Liver (tissue), 9 donors: ENCODE results near the gene CARD11. TPM values are rescaled to one million over a fixed set of nuclear protein-coding genes. Genes with fewer than 3 reads are reported as not detected.

ENCODE experiments used
- DNase-seq: peaks from one replicate; pipeline ENCODE4 v3.0.0-alpha.2; 2017; ENCODE audit warnings: low spot score
- H3K27ac ChIP-seq, 2 donors: one replicate each; pipeline ENCODE4 v1.7.0; 2013; ENCODE audit warnings: inconsistent platforms in 2 of 2, low read length in 2 of 2, control low read depth in 1 of 2, low read depth in 1 of 2, mild to moderate bottlenecking in 1 of 2
- H3K27me3 ChIP-seq, 4 donors: one replicate each; pipeline versions ENCODE4 v1.6.1 to v1.7.0; 2013; ENCODE audit warnings: low read length in 3 of 4, inconsistent platforms in 1 of 4, mild to moderate bottlenecking in 1 of 4, moderate library complexity in 1 of 4; ENCODE audit not compliant: control insufficient read depth in 4 of 4, insufficient read depth in 4 of 4
- H3K36me3 ChIP-seq, 4 donors: one replicate each; pipeline versions ENCODE4 v1.6.1 to v1.7.0; 2013; ENCODE audit warnings: low read length in 3 of 4, mild to moderate bottlenecking in 3 of 4, low read depth in 1 of 4, moderate library complexity in 1 of 4; ENCODE audit not compliant: control insufficient read depth in 4 of 4, insufficient read depth in 3 of 4
- H3K4me1 ChIP-seq, 4 donors: one replicate each; pipeline versions ENCODE4 v1.6.1 to v1.7.0; 2013; ENCODE audit warnings: low read length in 3 of 4, mild to moderate bottlenecking in 3 of 4, moderate library complexity in 1 of 4; ENCODE audit not compliant: control insufficient read depth in 4 of 4, insufficient read depth in 4 of 4
- H3K4me3 ChIP-seq, 3 donors: one replicate each; pipeline versions ENCODE4 v1.6.1 to v1.7.0; 2013; ENCODE audit warnings: low read length in 3 of 3, control low read depth in 1 of 3, low read depth in 1 of 3, mild to moderate bottlenecking in 1 of 3
- H3K9ac ChIP-seq, 2 donors: one replicate each; pipeline ENCODE4 v1.7.0; 2013; ENCODE audit warnings: low read length in 2 of 2, mild to moderate bottlenecking in 2 of 2, moderate library complexity in 2 of 2, control low read depth in 1 of 2, low read depth in 1 of 2
- H3K9me3 ChIP-seq, 4 donors: one replicate each; pipeline versions ENCODE4 v1.6.1 to v1.7.0; 2013; ENCODE audit warnings: low read length in 3 of 4; ENCODE audit not compliant: control insufficient read depth in 4 of 4
- CTCF ChIP-seq: fragments of 150-350 bp; IDR thresholded peaks from 2 replicates; pipeline ENCODE4 v1.5.1; 2017; ENCODE audit warnings: improper control_type of control experiment, low read depth, low read length; ENCODE audit not compliant: missing input control
- FOXA1 ChIP-seq: IDR thresholded peaks from 2 replicates; pipeline ENCODE4 v1.6.1; 2016; ENCODE audit warnings: antibody characterized with exemption
- FOXA2 ChIP-seq: IDR thresholded peaks from 2 replicates; pipeline ENCODE4 v1.6.1; 2016; ENCODE audit warnings: antibody characterized with exemption
- GABPA ChIP-seq, 2 donors: IDR thresholded peaks in 1 of 2; conservative IDR thresholded peaks in 1 of 2; 2 replicates each; pipeline ENCODE4 v1.6.1; 2016; ENCODE audit warnings: antibody characterized with exemption in 2 of 2, mild to moderate bottlenecking in 1 of 2, moderate library complexity in 1 of 2
- HNF4A ChIP-seq, 2 donors: conservative IDR thresholded peaks; 2 replicates each; pipeline ENCODE4 v1.6.1; 2016; ENCODE audit warnings: antibody characterized with exemption in 2 of 2, mild to moderate bottlenecking in 2 of 2
- HNF4G ChIP-seq: IDR thresholded peaks from 2 replicates; pipeline ENCODE4 v1.6.1; 2016; ENCODE audit warnings: antibody characterized with exemption
- JUND ChIP-seq, 2 donors: IDR thresholded peaks; 2 replicates each; pipeline ENCODE4 v1.6.1; 2016; ENCODE audit warnings: antibody characterized with exemption in 2 of 2
- RAD21 ChIP-seq, 2 donors: IDR thresholded peaks; 2 replicates each; pipeline ENCODE4 v1.6.1; 2016; ENCODE audit warnings: antibody characterized with exemption in 2 of 2, mild to moderate bottlenecking in 2 of 2
- RXRA ChIP-seq, 2 donors: IDR thresholded peaks; 2 replicates each; pipeline ENCODE4 v1.6.1; 2017 to 2018; ENCODE audit warnings: antibody characterized with exemption in 2 of 2, mild to moderate bottlenecking in 1 of 2
- SP1 ChIP-seq: IDR thresholded peaks from 2 replicates; pipeline ENCODE4 v1.6.1; 2018; ENCODE audit warnings: antibody characterized with exemption, mild to moderate bottlenecking
- TAF1 ChIP-seq: conservative IDR thresholded peaks from 2 replicates; pipeline ENCODE4 v1.6.1; 2016; ENCODE audit warnings: antibody characterized with exemption, mild to moderate bottlenecking
- YY1 ChIP-seq: IDR thresholded peaks from 2 replicates; pipeline ENCODE4 v1.6.1; 2016; ENCODE audit warnings: antibody characterized with exemption, mild to moderate bottlenecking
- whole genome bisulfite sequencing: extraction: QIAGEN DNeasy Blood & Tissue Kit; methylation state at CpG from one replicate; pipeline ENCODE4 v1.1.7; 2013; 5-methylcytosine and 5-hydroxymethylcytosine counted together
- polyA plus RNA-seq, 2 donors: library from polyadenylated mRNA; stranded (reverse) in 1 of 2; unstranded in 1 of 2; fragments of 200-250 nt in 1 of 2; fragments of >200 nt in 1 of 2; fragmentation: Nextera tagmentation in 1 of 2; extraction: Ambion mirVana in 1 of 2; gene quantifications; one replicate each; pipeline versions ENCODE4 v1.2.1 to v1.2.3, GENCODE V29; 2013 to 2015
- total RNA-seq, 2 donors: library from RNA; depleted of rRNA; stranded (reverse); fragments of >200 nt; gene quantifications; one replicate each; pipeline ENCODE4 v1.2.3, GENCODE V29; 2014
- TF ChIP-seq, protein P1 (sequence below): IDR thresholded peaks from 2 replicates; pipeline ENCODE4 v1.6.1; 2016; ENCODE audit warnings: antibody characterized with exemption, mild to moderate bottlenecking
- donor health status: healthy.
- donor health status: healthy.
- donor health status: healthy.
- donor health status: healthy.
- donor health status: healthy.

The CARD11 gene
- total and polyA plus RNA-seq, 4 donors, result 0.42 to 1.3 (median 0.83) TPM

GRCh38 chr7:2959828-2960599, 83.7 kb downstream of the CARD11 start (continued):
- TF ChIP-seq CTCF, result no peak

GRCh38 chr7:2959103-2959680, 84.5 kb downstream of the CARD11 start:
- H3K4me1 ChIP-seq, result no peaks in the 10 kb centered on the region
- WGBS, result 79% methylated on average over 15 of the region's 15 CpGs
- no peaks in the 10 kb centered on the region for H3K27me3 ChIP-seq
- H3K36me3 ChIP-seq, result no peaks in the 10 kb centered on the region
- TF ChIP-seq FOXA2, result no peak
- no peak for TF ChIP-seq JUND (IDR thresholded peaks at IDR 0.05)
- TF ChIP-seq GABPA (IDR thresholded peaks at IDR 0.05 in 1 of 2, conservative IDR thresholded peaks at IDR 0.05 in 1 of 2), result no peak
- no peak for TF ChIP-seq RXRA (IDR thresholded peaks at IDR 0.05)
- no peak for TF ChIP-seq FOXA1
- TF ChIP-seq HNF4A (conservative IDR thresholded peaks at IDR 0.05), result no peak
- TF ChIP-seq SP1, result no peak
- TF ChIP-seq YY1, result no peak
- TF ChIP-seq, protein P1, sequence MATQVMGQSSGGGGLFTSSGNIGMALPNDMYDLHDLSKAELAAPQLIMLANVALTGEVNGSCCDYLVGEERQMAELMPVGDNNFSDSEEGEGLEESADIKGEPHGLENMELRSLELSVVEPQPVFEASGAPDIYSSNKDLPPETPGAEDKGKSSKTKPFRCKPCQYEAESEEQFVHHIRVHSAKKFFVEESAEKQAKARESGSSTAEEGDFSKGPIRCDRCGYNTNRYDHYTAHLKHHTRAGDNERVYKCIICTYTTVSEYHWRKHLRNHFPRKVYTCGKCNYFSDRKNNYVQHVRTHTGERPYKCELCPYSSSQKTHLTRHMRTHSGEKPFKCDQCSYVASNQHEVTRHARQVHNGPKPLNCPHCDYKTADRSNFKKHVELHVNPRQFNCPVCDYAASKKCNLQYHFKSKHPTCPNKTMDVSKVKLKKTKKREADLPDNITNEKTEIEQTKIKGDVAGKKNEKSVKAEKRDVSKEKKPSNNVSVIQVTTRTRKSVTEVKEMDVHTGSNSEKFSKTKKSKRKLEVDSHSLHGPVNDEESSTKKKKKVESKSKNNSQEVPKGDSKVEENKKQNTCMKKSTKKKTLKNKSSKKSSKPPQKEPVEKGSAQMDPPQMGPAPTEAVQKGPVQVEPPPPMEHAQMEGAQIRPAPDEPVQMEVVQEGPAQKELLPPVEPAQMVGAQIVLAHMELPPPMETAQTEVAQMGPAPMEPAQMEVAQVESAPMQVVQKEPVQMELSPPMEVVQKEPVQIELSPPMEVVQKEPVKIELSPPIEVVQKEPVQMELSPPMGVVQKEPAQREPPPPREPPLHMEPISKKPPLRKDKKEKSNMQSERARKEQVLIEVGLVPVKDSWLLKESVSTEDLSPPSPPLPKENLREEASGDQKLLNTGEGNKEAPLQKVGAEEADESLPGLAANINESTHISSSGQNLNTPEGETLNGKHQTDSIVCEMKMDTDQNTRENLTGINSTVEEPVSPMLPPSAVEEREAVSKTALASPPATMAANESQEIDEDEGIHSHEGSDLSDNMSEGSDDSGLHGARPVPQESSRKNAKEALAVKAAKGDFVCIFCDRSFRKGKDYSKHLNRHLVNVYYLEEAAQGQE, result no peak
- TF ChIP-seq TAF1, result no peak
- TF ChIP-seq HNF4G, result no peak
- TF ChIP-seq RAD21 (IDR thresholded peaks at IDR 0.05), result no peak
- no peak for TF ChIP-seq CTCF
- no peaks in the 10 kb centered on the region for H3K9me3 ChIP-seq
- no peak overlapping the region for H3K27ac ChIP-seq
- H3K9ac ChIP-seq, result no peak overlapping the region
- DNase-seq, result no peak
- H3K4me3 ChIP-seq, result no peak overlapping the region
